ENCODE data around the gene OSBPL10.

Gene OSBPL10

DNA sequence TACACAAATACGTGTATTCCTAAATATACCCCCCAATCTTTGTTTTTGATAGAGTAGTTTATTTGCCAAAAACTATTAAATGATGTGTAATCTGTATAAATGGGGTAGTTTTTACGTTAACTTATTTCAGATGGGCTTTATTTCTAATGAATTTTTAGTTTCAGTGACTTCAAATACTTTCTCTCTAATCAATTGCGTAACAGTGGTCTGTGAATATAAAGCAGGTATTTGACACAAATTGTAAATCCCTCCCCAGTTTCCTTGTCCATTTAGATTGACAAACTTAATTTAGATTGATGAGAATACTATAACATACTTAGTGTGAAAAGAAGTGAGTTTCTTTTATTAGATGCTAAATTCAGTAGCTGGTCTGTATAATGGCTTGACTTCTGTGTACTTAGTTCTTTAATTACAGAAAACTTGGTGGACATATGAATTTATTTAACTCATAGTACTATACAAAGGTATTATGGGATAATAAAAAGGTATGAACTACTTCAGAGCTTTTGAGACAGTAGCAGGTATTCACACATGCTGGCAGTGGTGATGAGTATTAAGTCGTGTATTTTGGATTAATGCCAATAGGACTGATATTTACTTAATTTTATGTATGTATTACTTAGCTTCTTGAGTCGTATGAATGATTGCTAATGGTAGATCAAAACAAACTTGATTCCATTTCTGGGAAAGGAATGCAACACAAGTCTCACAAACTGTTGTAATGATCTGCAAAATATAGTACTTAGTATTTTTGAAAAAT is 366.7 kb downstream of the OSBPL10 start:
- TF ChIP-seq, protein P1, sequence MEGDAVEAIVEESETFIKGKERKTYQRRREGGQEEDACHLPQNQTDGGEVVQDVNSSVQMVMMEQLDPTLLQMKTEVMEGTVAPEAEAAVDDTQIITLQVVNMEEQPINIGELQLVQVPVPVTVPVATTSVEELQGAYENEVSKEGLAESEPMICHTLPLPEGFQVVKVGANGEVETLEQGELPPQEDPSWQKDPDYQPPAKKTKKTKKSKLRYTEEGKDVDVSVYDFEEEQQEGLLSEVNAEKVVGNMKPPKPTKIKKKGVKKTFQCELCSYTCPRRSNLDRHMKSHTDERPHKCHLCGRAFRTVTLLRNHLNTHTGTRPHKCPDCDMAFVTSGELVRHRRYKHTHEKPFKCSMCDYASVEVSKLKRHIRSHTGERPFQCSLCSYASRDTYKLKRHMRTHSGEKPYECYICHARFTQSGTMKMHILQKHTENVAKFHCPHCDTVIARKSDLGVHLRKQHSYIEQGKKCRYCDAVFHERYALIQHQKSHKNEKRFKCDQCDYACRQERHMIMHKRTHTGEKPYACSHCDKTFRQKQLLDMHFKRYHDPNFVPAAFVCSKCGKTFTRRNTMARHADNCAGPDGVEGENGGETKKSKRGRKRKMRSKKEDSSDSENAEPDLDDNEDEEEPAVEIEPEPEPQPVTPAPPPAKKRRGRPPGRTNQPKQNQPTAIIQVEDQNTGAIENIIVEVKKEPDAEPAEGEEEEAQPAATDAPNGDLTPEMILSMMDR (IDR thresholded peaks at IDR 0.05; ENCODE audit: low read depth, low read length, missing control alignments) = no peak
- no peak for DNase-seq (ENCODE audit: extremely low read depth, low read depth)
- no peak overlapping the region for H3K4me3 ChIP-seq (replicated peaks; ENCODE audit: low read depth, low read length)

DNA sequence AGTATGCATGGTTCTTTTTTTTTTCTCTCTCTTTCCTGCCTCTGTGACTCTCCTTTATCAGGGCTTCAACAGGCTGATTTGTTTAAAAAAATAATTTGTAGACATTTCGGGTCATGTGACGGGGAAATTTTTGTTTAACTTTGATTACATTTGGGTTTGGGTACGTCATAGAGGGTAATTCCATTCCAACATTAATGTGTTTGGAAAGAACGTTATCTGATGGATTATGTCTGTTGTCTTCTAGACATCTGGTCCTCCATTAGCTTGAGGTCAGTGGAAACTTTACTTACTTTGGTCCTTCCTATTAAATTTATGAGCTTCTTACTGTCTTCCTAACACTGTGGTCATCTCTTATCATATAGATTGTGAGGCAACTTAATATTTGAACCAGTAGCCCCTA is 367.4 kb downstream of the OSBPL10 start:
- no peak for DNase-seq (ENCODE audit: extremely low read depth, low read depth)
- no peak overlapping the region for H3K4me3 ChIP-seq (replicated peaks; ENCODE audit: low read depth, low read length)
- TF ChIP-seq, protein P1 (IDR thresholded peaks at IDR 0.05; ENCODE audit: low read depth, low read length, missing control alignments) = no peak

DNA sequence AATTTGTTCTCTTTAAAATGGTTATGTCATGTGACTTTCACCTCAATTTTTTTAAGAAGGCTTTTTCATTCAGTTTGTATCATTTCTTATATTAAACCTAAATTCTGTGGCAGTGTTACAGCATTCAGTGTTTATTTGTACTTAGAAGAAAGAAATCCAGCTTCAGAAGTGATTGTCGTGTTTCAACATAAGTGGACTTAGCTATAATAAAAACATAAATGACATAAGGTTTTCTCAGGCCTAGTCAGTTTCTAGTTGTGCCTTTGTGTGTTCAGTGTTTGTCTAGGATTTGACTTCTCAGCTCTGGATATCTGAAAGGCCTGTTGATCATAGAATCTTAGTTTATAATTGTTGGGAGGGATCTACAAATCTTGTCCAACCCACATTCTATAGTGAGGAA is 367.9 kb downstream of the OSBPL10 start:
- no peak for DNase-seq (ENCODE audit: extremely low read depth, low read depth)
- no peak overlapping the region for H3K4me3 ChIP-seq (replicated peaks; ENCODE audit: low read depth, low read length)
- TF ChIP-seq, protein P1 (IDR thresholded peaks at IDR 0.05; ENCODE audit: low read depth, low read length, missing control alignments) = no peak

All from HFF-Myc (cell line).